HPDE6-E6E7 (cell line): ENCODE results near the gene KRT34.
"Not testable (repeated sequence)": the region's sequence is repeated elsewhere in the genome, so short reads cannot be mapped to it uniquely, and the experiment has no call there.

Experiments used
- DNase-seq: peaks from one replicate; pipeline ENCODE4 v3.0.0; 2011; ENCODE audit warnings: missing footprints; ENCODE audit errors: extremely low spot score

Gene KRT34

GRCh38 chr17:41381943-41382342, at the start of gene KRT34:
KRT34 (minus strand) TSS chr17:41382306; CDS start chr17:41382246, 60 bp downstream.
- not testable (repeated sequence) for DNase-seq

- DNase-seq, result not testable (repeated sequence)
These were observed 48.3 kb upstream of the KRT34 start for GRCh38 chr17:41430376-41430775.

GRCh38 chr17:41429667-41430066, 47.6 kb upstream of the KRT34 start:
- no peak for DNase-seq

- no peak for DNase-seq
These were observed 46.6 kb upstream of the KRT34 start for GRCh38 chr17:41428591-41429291.

GRCh38 chr17:41424111-41424635, 42.1 kb upstream of the KRT34 start, which contains the start of gene KRT37:
KRT37 (minus strand) TSS chr17:41424585; CDS start chr17:41424523, 62 bp downstream.
- DNase-seq, result no peak

- not testable (repeated sequence) for DNase-seq
These were observed 40.5 kb upstream of the KRT34 start for GRCh38 chr17:41422586-41422985.

GRCh38 chr17:41421617-41422016, 39.5 kb upstream of the KRT34 start:
- DNase-seq, result no peak

GRCh38 chr17:41421116-41421515, 39.0 kb upstream of the KRT34 start:
- peak; percentile 64 for DNase-seq

- DNase-seq, result no peak
These were observed 38.0 kb upstream of the KRT34 start for GRCh38 chr17:41420134-41420533.

- DNase-seq, result no peak
These were observed 37.6 kb upstream of the KRT34 start for GRCh38 chr17:41419716-41420115.

GRCh38 chr17:41418116-41418860, 36.2 kb upstream of the KRT34 start:
- no peak for DNase-seq

GRCh38 chr17:41417576-41418015, 35.5 kb upstream of the KRT34 start:
- peak; percentile 70 for DNase-seq

GRCh38 chr17:41417127-41417526, 35.0 kb upstream of the KRT34 start:
- DNase-seq, result no peak

GRCh38 chr17:41416479-41416878, 34.4 kb upstream of the KRT34 start:
- DNase-seq, result no peak

GRCh38 chr17:41415833-41416335, 33.8 kb upstream of the KRT34 start:
- no peak for DNase-seq

GRCh38 chr17:41415411-41415810, 33.3 kb upstream of the KRT34 start:
- DNase-seq, result no peak

GRCh38 chr17:41413982-41414381, 31.9 kb upstream of the KRT34 start:
- DNase-seq, result no peak

- no peak for DNase-seq
These were observed 31.3 kb upstream of the KRT34 start for GRCh38 chr17:41413353-41413957.

GRCh38 chr17:41411072-41411840, 29.1 kb upstream of the KRT34 start:
- DNase-seq, result no peak

- DNase-seq, result no peak
These were observed 25.1 kb upstream of the KRT34 start for GRCh38 chr17:41407226-41407625.

GRCh38 chr17:41406205-41406604, 24.1 kb upstream of the KRT34 start:
- peak; percentile 75 for DNase-seq
